NB4 (cell line): Measurements from ENCODE around the gene RHO.

Experiments used
- DNase-seq: peaks from one replicate; pipeline ENCODE4 v3.0.0; 2010; ENCODE audit warnings: low read depth
- H3K4me3 ChIP-seq: one replicate; pipeline ENCODE4 v1.5.1; 2011; ENCODE audit warnings: mild to moderate bottlenecking, low read depth, low read length, moderate library complexity
- CTCF ChIP-seq: IDR thresholded peaks from one replicate; pipeline ENCODE4 v1.5.1; 2012; ENCODE audit warnings: low read depth, low read length
- MAX ChIP-seq: IDR thresholded peaks from 2 replicates; pipeline ENCODE4 v1.6.1; 2011; ENCODE audit warnings: low read depth, low read length
- MYC ChIP-seq: IDR thresholded peaks from 2 replicates; pipeline ENCODE4 v1.6.1; 2011; ENCODE audit warnings: low read depth, low read length
- POLR2A ChIP-seq: IDR thresholded peaks from 2 replicates; pipeline ENCODE4 v1.6.1; 2011; ENCODE audit warnings: mild to moderate bottlenecking; ENCODE audit not compliant: insufficient read length; ENCODE audit errors: extremely low read depth

The RHO gene

GRCh38 chr3:129527262-129527661, 1.2 kb upstream of the RHO start:
- H3K4me3 ChIP-seq: no peak overlapping the region
- DNase-seq: no peak
- TF ChIP-seq POLR2A (no peak), MAX (no peak), CTCF (no peak)

- DNase-seq: no peak
- H3K4me3 ChIP-seq: no peak overlapping the region
- TF ChIP-seq POLR2A: no peak
- no peak for TF ChIP-seq CTCF
- no peak for TF ChIP-seq MYC
- no peak for TF ChIP-seq MAX
Observed at GRCh38 chr3:129529436-129530210, 1.2 kb downstream of the RHO start.

DNA sequence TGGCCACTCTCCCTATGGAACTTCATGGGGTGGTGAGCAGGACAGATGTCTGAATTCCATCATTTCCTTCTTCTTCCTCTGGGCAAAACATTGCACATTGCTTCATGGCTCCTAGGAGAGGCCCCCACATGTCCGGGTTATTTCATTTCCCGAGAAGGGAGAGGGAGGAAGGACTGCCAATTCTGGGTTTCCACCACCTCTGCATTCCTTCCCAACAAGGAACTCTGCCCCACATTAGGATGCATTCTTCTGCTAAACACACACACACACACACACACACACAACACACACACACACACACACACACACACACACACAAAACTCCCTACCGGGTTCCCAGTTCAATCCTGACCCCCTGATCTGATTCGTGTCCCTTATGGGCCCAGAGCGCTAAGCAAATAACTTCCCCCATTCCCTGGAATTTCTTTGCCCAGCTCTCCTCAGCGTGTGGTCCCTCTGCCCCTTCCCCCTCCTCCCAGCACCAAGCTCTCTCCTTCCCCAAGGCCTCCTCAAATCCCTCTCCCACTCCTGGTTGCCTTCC, 1.9 kb downstream of the RHO start:
- no peak overlapping the region for H3K4me3 ChIP-seq
- DNase-seq: no peak
- TF ChIP-seq POLR2A (no peak), MAX (no peak), CTCF (no peak), MYC (no peak)

GRCh38 chr3:129530821-129531220, 2.4 kb downstream of the RHO start:
- no peak overlapping the region for H3K4me3 ChIP-seq
- DNase-seq: no peak

GRCh38 chr3:129531699-129532098, 3.3 kb downstream of the RHO start:
- DNase-seq: no peak
- no peak overlapping the region for H3K4me3 ChIP-seq
- TF ChIP-seq POLR2A: no peak
- TF ChIP-seq MYC: no peak
- no peak for TF ChIP-seq CTCF
- no peak for TF ChIP-seq MAX

More at GRCh38 chr3:129530821-129531220, 2.4 kb downstream of the RHO start:
- no peak for TF ChIP-seq CTCF
- TF ChIP-seq POLR2A: no peak
- TF ChIP-seq MAX: no peak
- TF ChIP-seq MYC: no peak
